Trophoblast cell (in vitro differentiated cells and primary cell): Measurements from ENCODE around the gene FBRS.
"Not testable (repeated sequence)": the region's sequence is repeated elsewhere in the genome, so short reads cannot be mapped to it uniquely, and the experiment has no call there.

Experiments used
- DNase-seq, 2 donors: peaks; one replicate each; pipeline ENCODE4 v3.0.0-alpha.2; 2016
- H2AFZ ChIP-seq: 2 replicates; pipeline ENCODE4 v1.6.1; 2013; ENCODE audit warnings: low read length, moderate library complexity, mild to moderate bottlenecking; ENCODE audit not compliant: insufficient read depth, poor library complexity
- H2AK5ac ChIP-seq: 2 replicates; pipeline ENCODE4 v1.6.1; 2013; ENCODE audit warnings: mild to moderate bottlenecking, low read length
- H2BK120ac ChIP-seq: 2 replicates; pipeline ENCODE4 v1.6.1; 2013; ENCODE audit warnings: low read length, mild to moderate bottlenecking, moderate library complexity; ENCODE audit not compliant: insufficient read depth, poor library complexity
- H2BK12ac ChIP-seq: 2 replicates; pipeline ENCODE4 v1.6.1; 2013; ENCODE audit warnings: mild to moderate bottlenecking, low read length, moderate library complexity
- H2BK5ac ChIP-seq: 2 replicates; pipeline ENCODE4 v1.6.1; 2013; ENCODE audit warnings: low read length, low read depth, moderate library complexity, mild to moderate bottlenecking; ENCODE audit not compliant: poor library complexity
- H3K14ac ChIP-seq: 2 replicates; pipeline ENCODE4 v1.6.1; 2013; ENCODE audit warnings: mild to moderate bottlenecking, low read length
- H3K18ac ChIP-seq: 2 replicates; pipeline ENCODE4 v1.6.1; 2013; ENCODE audit warnings: mild to moderate bottlenecking, low read length
- H3K23ac ChIP-seq: 2 replicates; pipeline ENCODE4 v1.6.1; 2013; ENCODE audit warnings: low read length
- H3K27ac ChIP-seq: 2 replicates; pipeline ENCODE4 v1.5.1; 2013; ENCODE audit warnings: low read depth, mild to moderate bottlenecking, inconsistent platforms, low read length, moderate library complexity
- H3K27me3 ChIP-seq: 2 replicates; pipeline ENCODE4 v1.6.1; 2013; ENCODE audit warnings: inconsistent platforms, mild to moderate bottlenecking, low read length, moderate library complexity; ENCODE audit not compliant: insufficient read depth
- H3K36me3 ChIP-seq, 2 experiments: 1 replicate in 1 of 2; 2 replicates in 1 of 2; pipeline ENCODE4 v1.6.1; 2013; ENCODE audit warnings: low read length in 2 of 2, mild to moderate bottlenecking in 2 of 2, moderate library complexity in 1 of 2; ENCODE audit not compliant: insufficient read depth in 2 of 2, control insufficient read depth in 1 of 2
- H3K4ac ChIP-seq: 2 replicates; pipeline ENCODE4 v1.6.1; 2013; ENCODE audit warnings: low read depth, mild to moderate bottlenecking, low read length, moderate library complexity
- H3K4me1 ChIP-seq, 2 experiments: 1 replicate in 1 of 2; 2 replicates in 1 of 2; pipeline ENCODE4 v1.6.1; 2013; ENCODE audit warnings: low read length in 2 of 2, mild to moderate bottlenecking in 2 of 2, moderate library complexity in 1 of 2; ENCODE audit not compliant: insufficient read depth in 2 of 2, control insufficient read depth in 1 of 2
- H3K4me2 ChIP-seq: 2 replicates; pipeline ENCODE4 v1.6.1; 2013; ENCODE audit warnings: inconsistent platforms, mild to moderate bottlenecking, low read length, moderate library complexity
- H3K4me3 ChIP-seq: 2 replicates; pipeline ENCODE4 v1.5.1; 2013; ENCODE audit warnings: mild to moderate bottlenecking, low read depth, low read length, inconsistent platforms
- H3K79me1 ChIP-seq: one replicate; pipeline ENCODE4 v1.6.1; 2013; ENCODE audit warnings: low read length
- H3K79me2 ChIP-seq: 2 replicates; pipeline ENCODE4 v1.6.1; 2013; ENCODE audit warnings: low read length, mild to moderate bottlenecking; ENCODE audit not compliant: control insufficient read depth, insufficient read depth, poor library complexity
- H3K9ac ChIP-seq: 2 replicates; pipeline ENCODE4 v1.6.1; 2013; ENCODE audit warnings: mild to moderate bottlenecking, low read length
- H3K9me3 ChIP-seq: 2 replicates; pipeline ENCODE4 v1.6.1; 2013; ENCODE audit warnings: low read depth, mild to moderate bottlenecking, control low read depth, inconsistent platforms, low read length; ENCODE audit not compliant: insufficient read depth
- H4K12ac ChIP-seq: 2 replicates; pipeline ENCODE4 v1.6.1; 2013; ENCODE audit warnings: low read depth, mild to moderate bottlenecking, low read length, moderate library complexity
- H4K8ac ChIP-seq: 2 replicates; pipeline ENCODE4 v1.6.1; 2013; ENCODE audit warnings: low read depth, mild to moderate bottlenecking, low read length, moderate library complexity
- H4K91ac ChIP-seq: one replicate; pipeline ENCODE4 v1.6.1; 2013; ENCODE audit warnings: low read depth, mild to moderate bottlenecking, low read length, moderate library complexity
- WGBS: extraction: QIAGEN DNeasy Blood & Tissue Kit; methylation state at CpG from one replicate; pipeline ENCODE4 v1.1.7; 2013; ENCODE audit warnings: missing lambda C conversion rate; ENCODE audit not compliant: insufficient read length, insufficient coverage; ENCODE audit errors: extremely low coverage; 5-methylcytosine and 5-hydroxymethylcytosine counted together

Gene FBRS

DNA sequence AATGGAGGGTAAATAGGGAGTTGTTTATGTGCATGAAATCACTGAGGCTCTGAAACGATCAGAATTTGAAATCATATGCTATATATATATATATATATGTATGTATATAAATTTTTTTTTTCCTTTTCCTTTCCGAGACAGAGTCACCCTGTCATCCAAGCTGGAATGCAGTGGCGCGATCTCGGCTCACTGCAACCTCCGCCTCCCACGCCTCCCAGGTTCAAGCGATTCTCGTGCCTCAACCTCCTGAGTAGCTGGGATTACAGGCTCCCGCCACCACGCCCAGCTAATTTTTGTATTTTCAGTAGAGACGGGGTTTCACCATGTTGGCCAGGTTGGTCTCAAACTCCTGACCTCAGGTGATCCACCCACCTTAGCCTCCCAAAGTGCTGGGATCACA is 44.8 kb downstream of the FBRS start:
- DNase-seq, H3K9ac ChIP-seq, H4K12ac ChIP-seq, H3K18ac ChIP-seq, H3K4me1 ChIP-seq, H3K27ac ChIP-seq, H3K4me2 ChIP-seq, H4K91ac ChIP-seq, H3K14ac ChIP-seq, H3K23ac ChIP-seq, H2AK5ac ChIP-seq, H3K4me3 ChIP-seq, H4K8ac ChIP-seq, H3K4ac ChIP-seq, H3K9me3 ChIP-seq, H2AFZ ChIP-seq, H3K27me3 ChIP-seq, H2BK120ac ChIP-seq, H2BK5ac ChIP-seq, H2BK12ac ChIP-seq: not testable (repeated sequence)
- WGBS: no CpG with 5 or more reads among the region's 12 CpGs
- H3K36me3 ChIP-seq: peaks cover 51 to 59% of the 10 kb centered on the region in 2 experiments
- H3K79me1 ChIP-seq: peaks cover 13% of the 10 kb centered on the region
- H3K79me2 ChIP-seq: peaks cover 17% of the 10 kb centered on the region

GRCh38 chr16:30703971-30704370 is 45.7 kb downstream of the FBRS start:
- Histone ChIP-seq H3K9ac (no peak overlapping the region), H3K79me2 (peaks cover 10% of the 10 kb centered on the region), H2BK5ac (no peak overlapping the region), H2BK120ac (no peak overlapping the region), H3K27ac (no peak overlapping the region), H2BK12ac (no peak overlapping the region), H2AK5ac (no peak overlapping the region), H3K9me3 (peaks cover 3% of the 10 kb centered on the region), H3K18ac (peak overlapping the region; percentile 68), H4K8ac (no peak overlapping the region), H4K91ac (no peak overlapping the region), H3K4me1 (peaks cover 0 to 7% of the 10 kb centered on the region in 2 experiments), H3K14ac (no peak overlapping the region), H3K4ac (no peak overlapping the region), H3K4me3 (no peak overlapping the region), H3K23ac (no peak overlapping the region), H3K4me2 (no peak overlapping the region), H3K79me1 (peaks cover 5% of the 10 kb centered on the region), H3K27me3 (no peaks in the 10 kb centered on the region), H2AFZ (no peak overlapping the region), H4K12ac (no peak overlapping the region), H3K36me3 (peaks cover 60 to 67% of the 10 kb centered on the region in 2 experiments)
- no peak for DNase-seq
- no CpG with 5 or more reads among the region's 10 CpGs for WGBS

DNA sequence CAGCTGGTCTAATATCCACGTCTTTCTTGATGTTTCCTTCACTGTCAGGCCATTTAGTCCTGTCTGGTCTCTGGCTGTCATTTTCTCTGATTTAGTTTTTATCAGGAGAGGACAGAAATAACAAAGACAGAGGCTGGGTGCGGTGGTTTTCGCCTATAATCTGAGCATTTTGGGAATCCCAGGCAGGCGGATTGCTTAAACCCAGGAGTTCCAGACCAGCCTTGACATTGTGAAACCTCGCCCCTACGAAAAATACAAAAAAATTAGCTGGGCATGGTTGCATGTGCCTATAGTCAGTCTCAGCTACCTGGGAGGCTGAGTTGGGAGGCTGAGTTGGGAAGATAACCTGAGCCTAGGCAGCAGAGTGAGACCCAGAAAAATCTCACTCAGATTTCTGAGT is 47.8 kb downstream of the FBRS start:
- H2BK120ac ChIP-seq: no peak overlapping the region
- no peak overlapping the region for H3K4ac ChIP-seq
- H3K4me2 ChIP-seq: no peak overlapping the region
- H3K9ac ChIP-seq: peak overlapping the region; percentile 34
- no peaks in the 10 kb centered on the region for H3K9me3 ChIP-seq
- H2BK5ac ChIP-seq: no peak overlapping the region
- no peaks in the 10 kb centered on the region for H3K79me2 ChIP-seq
- H4K91ac ChIP-seq: no peak overlapping the region
- no peak overlapping the region for H2AK5ac ChIP-seq
- no peak overlapping the region for H3K27ac ChIP-seq
- no peak overlapping the region for H3K18ac ChIP-seq
- no peak overlapping the region for H4K8ac ChIP-seq
- no CpG with 5 or more reads among the region's 6 CpGs for WGBS
- H3K14ac ChIP-seq: no peak overlapping the region
- H2AFZ ChIP-seq: no peak overlapping the region
- H3K4me3 ChIP-seq: no peak overlapping the region
- no peaks in the 10 kb centered on the region for H3K4me1 ChIP-seq
- no peak overlapping the region for H2BK12ac ChIP-seq
- no peak overlapping the region for H3K23ac ChIP-seq
- H3K79me1 ChIP-seq: no peaks in the 10 kb centered on the region
- DNase-seq: peak; percentile 73 to 92
- H3K36me3 ChIP-seq: peaks cover 69 to 82% of the 10 kb centered on the region in 2 experiments
- no peaks in the 10 kb centered on the region for H3K27me3 ChIP-seq
- no peak overlapping the region for H4K12ac ChIP-seq

DNA sequence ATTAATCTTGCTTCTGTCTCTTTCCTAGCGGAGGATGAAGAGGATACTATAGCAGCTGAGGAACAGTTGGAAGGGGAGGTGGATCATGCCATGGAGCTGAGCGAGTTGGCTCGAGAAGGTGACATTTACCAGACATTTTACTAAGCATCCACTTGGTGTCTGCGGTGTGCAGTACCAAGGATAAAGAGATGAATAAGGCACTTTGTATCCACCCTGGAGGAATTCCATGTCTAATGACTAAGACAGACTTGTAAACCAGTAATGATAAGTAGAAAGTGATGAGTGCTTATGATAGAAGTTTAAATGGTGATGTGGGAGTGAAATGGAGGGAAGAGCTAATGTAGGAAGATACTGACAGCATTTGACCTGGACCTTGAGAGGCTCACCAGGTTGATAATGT is 52.7 kb downstream of the FBRS start:
- Histone ChIP-seq H3K27ac (no peak overlapping the region), H2AFZ (no peak overlapping the region), H3K4ac (no peak overlapping the region), H2AK5ac (no peak overlapping the region), H3K4me3 (no peak overlapping the region), H3K27me3 (no peaks in the 10 kb centered on the region), H4K91ac (no peak overlapping the region), H3K18ac (no peak overlapping the region), H3K14ac (no peak overlapping the region), H3K4me1 (peaks cover 0 to 3% of the 10 kb centered on the region in 2 experiments), H3K9ac (no peak overlapping the region), H2BK12ac (no peak overlapping the region), H2BK120ac (no peak overlapping the region), H3K23ac (no peak overlapping the region), H3K4me2 (no peak overlapping the region), H4K12ac (no peak overlapping the region), H3K9me3 (no peaks in the 10 kb centered on the region), H4K8ac (no peak overlapping the region), H3K79me2 (no peaks in the 10 kb centered on the region), H2BK5ac (no peak overlapping the region), H3K36me3 (peaks cover 65 to 84% of the 10 kb centered on the region in 2 experiments), H3K79me1 (no peaks in the 10 kb centered on the region)
- no CpG with 5 or more reads among the region's 4 CpGs for WGBS
- DNase-seq: no peak
